GM18861 (cell line): ENCODE data around the gene MRGPRD.
"Not testable (repeated sequence)": the region's sequence is repeated elsewhere in the genome, so short reads cannot be mapped to it uniquely, and the experiment has no call there.

ENCODE experiments used
- ATAC-seq: cut with Tn5 transposase; IDR thresholded peaks from one replicate; pipeline ENCODE4 v1.9.1; 2021; ENCODE audit not compliant: unreplicated experiment

The MRGPRD gene

DNA sequence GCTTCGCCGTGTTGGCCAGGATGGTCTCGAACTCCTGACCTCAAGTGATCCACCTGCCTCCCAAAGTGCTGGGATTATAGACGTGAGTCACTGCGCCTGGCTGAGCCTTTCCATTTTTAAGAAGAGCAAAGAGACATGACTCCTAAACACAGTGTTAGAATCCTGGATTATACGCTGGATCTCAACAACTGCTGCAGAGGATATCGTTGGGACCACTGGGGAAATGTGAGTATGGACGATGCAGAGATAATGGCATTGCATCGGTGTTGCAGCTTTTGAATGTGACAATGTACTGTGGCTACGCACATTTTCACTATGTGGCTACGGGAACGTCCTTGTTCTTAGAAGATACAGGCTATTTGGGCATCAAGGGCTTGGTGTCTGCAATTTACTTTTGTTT, 26.0 kb upstream of the MRGPRD start:
- ATAC-seq: no peak

DNA sequence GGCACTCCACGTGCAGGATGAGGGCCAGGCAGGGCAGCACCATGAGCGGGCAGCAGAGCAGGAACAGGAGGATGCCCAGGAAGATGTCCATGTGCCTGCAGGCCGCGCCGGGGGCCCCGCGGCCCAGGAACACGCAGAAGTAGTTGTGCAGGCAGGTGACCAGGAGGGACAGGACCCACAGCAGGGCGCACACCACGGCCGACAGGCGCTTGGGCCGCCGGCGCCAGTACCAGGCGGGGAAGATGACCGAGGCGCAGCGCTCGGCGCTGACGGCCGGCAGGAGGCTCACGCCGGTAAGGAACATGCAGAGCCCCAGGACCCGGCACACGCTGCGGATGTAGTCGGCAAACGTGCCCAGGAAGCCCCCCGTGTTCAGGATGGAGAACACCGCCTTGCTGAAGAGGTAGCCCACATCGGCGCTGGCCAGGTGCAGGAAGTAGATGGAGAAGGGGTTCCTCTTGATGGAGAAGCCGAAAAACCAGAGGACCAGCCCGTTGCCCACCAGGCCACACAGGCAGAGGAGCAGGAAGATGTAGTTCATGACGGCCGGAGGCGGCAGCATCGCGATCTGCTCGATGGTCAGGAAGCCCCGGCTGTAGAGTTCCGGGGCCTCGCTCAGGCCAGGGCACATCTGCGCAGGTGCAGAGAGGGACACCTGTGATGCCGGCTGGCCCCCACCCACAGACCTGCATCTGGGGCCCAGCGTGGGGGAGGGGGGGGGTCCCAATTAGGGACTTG, 25.0 kb upstream of the MRGPRD start:
- no peak for ATAC-seq

DNA sequence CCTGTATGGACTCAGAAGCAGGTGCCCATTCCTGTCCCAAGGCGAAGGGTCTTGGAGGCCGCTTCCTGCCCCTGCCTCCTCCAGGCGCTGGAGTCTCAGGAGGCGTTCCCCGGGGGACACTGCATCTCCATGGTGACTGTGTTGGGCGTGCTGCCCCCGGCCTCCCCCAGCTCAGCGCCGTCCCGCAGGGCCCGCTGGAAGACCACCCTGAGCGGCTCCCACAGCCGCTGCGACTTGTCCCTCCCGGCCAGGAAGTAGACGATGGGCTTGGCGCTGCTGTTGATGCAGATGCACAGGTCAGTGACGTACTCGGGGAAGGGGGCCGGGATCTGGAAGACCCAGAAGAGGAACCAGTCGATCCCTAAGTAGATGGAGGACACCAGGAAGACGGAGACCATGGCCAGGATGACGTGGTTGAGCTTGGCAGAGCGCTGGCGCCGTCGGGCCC, 24.4 kb upstream of the MRGPRD start:
- ATAC-seq: no peak

- ATAC-seq: no peak
These were observed 23.8 kb upstream of the MRGPRD start for GRCh38 chr11:69004411-69005182.

GRCh38 chr11:69003866-69004367, 23.1 kb upstream of the MRGPRD start:
- no peak for ATAC-seq

DNA sequence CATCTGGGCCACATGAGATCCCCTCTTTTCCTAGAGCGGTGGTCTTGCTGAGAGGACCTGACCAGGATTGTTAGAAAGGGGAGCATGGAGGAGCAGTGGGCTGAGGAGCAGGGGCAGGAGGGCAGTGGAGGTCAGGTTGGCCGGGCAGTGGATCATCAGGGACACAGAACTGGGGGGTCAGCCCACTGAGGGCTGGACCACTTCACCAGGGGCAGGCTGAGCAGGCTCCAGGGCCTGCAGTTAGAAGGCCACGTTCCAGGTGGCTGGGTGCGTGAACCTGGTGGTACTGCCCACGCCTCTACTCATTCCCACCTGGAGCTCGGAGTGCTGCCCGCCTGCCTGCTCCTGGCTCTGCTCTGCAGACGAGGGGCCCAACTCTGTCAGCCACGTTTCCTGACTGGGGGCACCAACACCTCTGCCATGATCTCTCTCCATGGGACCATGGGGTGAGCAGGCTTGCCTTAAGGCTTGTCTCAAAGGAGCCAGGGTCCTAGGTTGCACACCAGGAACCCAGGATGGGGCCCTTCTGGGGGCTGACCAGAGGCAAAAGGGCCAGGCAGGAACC, 22.6 kb upstream of the MRGPRD start:
- ATAC-seq: no peak

GRCh38 chr11:69002570-69003231, 21.9 kb upstream of the MRGPRD start:
- ATAC-seq: no peak

- no peak for ATAC-seq
These were observed 21.4 kb upstream of the MRGPRD start for GRCh38 chr11:69002110-69002569.

- no peak for ATAC-seq
These were observed 20.7 kb upstream of the MRGPRD start for GRCh38 chr11:69001243-69002081.

GRCh38 chr11:69000831-69001242, 20.1 kb upstream of the MRGPRD start:
- no peak for ATAC-seq

GRCh38 chr11:69000391-69000790, 19.6 kb upstream of the MRGPRD start:
- no peak for ATAC-seq

DNA sequence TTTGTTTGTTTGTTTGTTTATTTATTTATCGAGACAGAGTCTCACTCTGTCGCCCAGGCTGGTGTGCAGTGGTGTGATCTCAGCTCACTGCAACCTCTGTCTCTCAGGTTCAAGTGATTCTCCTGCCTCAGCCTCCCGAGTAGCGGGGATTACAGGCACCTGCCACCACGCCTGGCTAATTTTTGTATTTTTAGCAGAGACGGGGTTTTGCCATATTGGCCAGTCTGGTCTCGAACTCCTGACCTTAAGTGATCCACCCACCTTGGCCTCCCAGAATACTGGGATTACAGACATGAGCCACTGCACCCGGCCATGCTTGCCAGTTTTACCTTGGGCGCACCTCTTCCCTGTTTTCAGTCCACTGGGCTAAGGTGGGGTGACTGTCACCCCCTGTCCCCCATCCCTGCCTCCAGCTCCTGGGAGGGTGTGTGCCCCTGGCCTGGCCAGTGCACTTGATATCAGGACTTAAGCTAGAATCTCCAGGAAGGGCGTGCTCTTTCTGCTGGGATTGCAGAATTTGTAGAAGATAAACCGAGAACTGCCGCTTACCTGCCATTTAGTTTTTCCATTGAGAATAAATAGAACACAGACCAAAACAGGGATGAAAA, 19.1 kb upstream of the MRGPRD start:
- ATAC-seq: not testable (repeated sequence)

DNA sequence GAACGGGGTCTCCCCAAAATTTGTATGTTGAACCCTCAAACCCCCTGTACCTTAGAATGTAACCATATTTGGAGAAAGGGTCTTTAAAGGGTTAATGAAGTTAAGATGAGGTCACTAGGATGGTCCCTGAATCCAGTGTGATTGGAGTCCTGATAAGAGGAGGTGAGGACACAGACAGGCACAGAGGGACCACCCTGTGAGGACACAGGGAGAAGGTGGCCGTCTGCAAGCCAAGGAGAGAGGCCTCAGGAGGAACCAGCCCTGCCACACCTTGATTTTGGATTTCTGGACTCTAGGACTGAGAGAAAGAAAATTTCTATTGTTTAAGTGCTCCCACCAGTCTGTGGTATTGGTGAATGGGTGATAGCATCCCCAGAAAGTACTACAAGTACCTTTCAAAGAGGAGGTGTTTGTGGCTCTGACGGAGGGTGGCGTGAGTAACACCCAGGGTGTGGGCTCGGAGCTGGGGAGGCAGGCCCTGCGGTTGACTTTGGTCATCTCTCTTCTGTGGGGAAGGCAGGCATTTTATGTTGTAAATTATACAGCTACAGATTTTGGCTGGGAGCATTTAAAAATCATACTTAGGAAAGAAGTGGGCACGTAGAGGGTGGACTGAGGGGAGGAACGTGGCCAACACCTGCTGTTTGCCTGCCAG, 18.4 kb upstream of the MRGPRD start:
- ATAC-seq: no peak

- no peak for ATAC-seq
These were observed 17.7 kb upstream of the MRGPRD start for GRCh38 chr11:68998390-68998911.

DNA sequence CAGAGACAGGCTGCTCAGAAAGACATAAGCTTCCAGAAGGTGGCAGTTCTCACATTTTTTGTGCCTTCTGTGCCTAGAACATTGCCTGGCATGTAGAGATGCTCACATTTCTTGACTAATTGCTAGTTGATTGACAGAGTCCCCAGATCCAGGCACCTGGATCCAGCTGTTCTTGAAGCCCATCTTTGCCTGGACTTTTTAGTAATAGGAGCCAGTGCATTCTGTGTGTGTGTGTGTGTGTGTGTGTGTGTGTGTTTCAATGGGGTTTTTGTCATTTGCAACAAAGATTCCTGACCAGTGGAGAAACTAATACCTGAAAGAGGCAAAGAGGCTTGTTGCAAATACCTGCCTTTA, 17.2 kb upstream of the MRGPRD start:
- ATAC-seq: no peak

DNA sequence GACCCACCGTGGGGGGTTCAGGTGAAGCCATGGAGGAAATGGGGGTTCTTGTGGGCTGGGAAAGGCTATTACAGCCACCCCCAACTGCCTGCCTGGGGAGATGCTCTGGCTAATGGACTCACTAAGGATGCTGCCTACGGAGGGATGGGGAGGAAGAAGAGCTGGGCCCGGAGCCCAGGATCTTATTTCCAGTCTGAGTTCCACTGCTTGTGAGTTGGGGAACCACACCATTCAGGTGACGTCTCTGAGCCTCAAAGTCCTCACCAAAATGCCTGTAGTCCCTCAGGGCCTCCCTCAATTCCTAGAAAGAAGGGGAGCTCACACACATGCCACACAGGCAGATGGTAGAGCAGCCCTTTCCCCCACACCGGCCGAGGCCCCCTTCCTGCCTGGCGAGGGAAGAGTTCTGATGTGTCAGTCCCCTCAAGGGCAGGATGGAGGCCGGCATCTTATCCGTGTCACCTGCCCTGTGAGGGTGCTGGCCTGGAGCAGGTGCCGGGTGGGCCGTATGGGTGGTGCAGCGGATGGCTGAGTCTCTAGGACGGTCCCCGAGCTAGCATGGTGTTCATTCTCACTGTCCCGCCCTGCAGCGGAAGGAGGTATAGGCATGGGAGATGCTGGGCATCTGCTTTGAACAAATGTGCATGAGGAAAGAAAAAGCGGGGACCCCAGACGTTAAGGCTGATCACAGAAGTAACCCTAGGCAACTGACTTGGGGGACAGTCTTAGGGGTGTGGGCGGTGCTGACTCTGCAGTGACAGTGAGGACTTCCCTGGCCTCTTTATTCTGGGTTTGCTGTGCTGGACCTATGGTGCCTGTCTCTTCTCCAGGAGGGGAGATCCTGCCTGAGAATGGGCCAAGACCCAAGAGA, 16.6 kb upstream of the MRGPRD start:
- ATAC-seq: no peak

DNA sequence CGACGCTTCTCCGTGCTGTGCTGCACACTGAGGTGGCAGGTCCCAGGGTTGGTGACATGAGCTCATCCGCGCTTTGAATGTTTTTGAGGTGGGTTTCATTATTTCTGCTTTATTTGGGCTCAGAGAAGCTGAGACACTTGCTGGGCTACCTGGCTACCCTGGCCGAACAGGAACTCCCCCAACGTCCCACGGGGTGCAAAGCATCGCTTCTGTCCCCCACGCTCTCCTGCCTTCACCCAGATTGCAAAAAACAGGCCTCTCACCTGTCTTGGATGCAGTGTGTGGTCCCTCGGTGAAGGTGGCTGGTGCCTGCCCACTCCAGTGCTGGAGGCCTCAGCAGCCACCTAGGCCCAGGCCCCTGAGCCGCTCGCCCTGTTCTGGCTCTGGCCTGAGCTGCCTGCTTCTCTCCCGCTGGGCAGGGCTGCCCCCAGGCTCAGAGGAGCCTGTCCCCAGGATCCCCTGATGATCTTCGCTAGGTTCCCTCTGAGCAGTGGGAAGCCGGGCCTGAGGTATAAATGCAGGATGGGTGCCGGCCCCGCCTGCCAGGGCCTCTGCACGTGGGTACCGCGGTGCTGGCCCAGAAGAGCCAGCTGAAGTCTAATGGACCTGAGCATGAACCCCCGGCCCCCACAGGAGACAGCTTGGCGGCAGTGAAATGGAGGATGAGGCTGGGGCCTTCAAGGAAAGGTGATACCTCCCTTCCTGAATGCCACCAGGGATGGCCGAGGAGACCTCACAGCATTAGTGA, 15.8 kb upstream of the MRGPRD start:
- no peak for ATAC-seq

DNA sequence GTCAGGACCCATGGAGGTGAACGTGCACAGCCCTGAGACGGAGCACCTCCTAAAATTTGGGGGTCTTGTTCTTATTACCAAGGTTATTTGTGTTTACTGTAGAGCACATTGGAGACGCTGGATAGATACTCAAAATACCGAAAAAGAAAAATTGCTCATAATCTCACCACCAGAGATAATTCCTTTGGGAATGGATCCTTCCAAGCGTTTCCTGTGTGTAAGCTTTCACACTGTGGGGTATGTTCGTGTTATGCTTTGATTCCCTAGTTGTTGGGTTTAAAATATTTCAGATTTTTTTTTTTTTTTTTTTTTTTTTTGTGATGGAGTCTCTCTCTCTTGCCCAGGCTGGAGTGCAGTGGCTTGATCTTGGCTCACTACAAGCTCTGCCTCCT, 14.1 kb upstream of the MRGPRD start:
- ATAC-seq: no peak
